Measurements from ENCODE around the gene MAZ.

MAZ gene

DNA sequence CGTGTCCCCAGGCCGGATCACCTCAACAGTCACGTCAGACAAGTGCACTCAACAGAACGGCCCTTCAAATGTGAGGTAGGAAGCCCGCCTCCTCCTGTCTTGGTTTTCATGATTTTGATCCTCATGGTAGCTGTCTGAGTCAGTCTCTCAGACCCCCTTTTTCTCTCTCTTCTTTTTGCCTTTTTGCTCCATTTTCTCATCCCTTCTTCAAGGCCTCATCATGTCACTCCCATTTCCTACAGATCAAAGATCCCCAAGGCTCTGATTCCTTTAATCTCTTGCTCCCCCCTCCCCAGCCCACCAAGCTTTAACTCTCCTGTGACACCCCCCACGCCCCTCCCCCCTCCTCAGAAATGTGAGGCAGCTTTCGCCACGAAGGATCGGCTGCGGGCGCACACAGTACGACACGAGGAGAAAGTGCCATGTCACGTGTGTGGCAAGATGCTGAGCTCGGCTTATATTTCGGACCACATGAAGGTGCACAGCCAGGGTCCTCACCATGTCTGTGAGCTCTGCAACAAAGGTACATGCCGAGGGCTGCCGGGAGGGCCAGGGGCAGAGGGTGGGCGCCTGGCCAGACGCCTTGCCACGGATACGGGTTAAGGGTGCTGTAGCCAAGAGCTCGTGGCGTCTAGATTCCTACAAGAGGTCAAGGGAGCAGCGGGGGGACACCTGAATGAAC, 2.0 kb downstream of the MAZ start:
- in situ Hi-C loops (cut with MboI; ENCODE audit: low sequenced_read_pairs), result no loop called here

DNA sequence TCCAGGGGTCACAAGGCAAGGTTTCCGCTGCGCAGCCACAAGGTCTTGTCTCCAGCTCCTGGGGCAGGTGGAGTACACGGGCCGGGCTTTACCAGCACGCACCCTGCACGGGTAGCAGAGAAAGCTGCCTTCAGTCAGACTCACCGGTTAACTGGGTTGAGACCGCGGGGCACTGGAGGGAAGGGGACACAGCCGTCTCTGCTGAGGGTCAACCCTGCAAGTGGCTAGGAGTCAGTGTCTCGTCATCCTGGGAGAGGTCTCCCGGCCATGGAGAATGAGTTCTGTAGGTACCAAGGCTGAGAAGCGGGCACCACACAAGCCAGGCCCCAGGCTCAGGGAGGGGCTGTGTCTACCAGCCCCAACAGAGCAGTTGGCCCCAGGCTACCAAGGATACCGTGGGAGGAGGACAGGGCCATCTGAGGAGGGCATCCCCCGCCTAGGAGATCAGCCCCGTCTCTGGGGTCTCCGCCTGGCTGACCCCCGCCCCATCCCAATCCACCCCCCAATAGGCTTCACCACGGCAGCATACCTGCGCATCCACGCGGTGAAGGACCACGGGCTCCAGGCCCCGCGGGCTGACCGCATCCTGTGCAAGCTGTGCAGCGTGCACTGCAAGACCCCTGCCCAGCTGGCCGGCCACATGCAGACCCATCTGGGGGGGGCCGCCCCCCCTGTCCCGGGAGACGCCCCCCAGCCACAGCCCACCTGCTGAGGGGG, 2.9 kb downstream of the MAZ start:
- in situ Hi-C loops (cut with MboI; ENCODE audit: low sequenced_read_pairs), result no loop called here

DNA sequence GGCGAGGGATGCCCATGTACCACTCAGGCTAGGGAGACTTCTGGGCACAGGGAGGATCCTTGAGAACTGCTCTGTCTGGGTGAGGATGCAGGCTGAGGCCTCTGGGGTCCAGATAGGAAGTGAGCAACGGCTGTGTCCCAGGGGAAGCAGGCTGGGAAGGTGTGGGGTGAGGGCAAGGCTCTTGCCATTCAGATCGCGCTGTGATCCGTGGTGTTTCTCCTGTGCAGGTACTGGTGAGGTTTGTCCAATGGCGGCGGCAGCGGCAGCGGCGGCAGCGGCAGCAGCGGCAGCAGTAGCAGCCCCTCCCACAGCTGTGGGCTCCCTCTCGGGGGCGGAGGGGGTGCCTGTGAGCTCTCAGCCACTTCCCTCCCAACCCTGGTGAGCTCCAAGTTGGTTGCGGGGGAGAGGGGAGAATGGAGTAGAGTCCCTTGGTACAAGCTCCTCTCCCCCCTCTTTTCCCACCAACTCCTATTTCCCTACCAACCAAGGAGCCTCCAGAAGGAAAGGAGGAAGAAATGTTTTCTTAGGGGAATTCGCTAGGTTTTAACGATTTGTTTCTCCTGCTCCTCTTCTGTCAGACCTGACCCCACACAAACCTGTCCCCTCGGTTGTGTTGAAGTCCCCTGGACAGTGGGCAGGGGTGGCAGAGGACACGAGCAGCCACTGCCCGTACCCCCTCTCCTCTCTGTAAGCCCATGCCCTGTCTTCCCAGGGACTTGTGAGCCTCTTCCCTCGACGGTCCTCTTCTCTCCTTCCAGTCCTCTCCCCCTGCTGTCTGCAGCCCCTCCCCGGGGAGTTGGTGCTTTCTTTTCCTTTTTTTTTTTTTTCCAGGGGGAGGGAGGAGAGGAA, 3.7 kb downstream of the MAZ start:
- in situ Hi-C loops (cut with MboI; ENCODE audit: low sequenced_read_pairs), result no loop called here

DNA sequence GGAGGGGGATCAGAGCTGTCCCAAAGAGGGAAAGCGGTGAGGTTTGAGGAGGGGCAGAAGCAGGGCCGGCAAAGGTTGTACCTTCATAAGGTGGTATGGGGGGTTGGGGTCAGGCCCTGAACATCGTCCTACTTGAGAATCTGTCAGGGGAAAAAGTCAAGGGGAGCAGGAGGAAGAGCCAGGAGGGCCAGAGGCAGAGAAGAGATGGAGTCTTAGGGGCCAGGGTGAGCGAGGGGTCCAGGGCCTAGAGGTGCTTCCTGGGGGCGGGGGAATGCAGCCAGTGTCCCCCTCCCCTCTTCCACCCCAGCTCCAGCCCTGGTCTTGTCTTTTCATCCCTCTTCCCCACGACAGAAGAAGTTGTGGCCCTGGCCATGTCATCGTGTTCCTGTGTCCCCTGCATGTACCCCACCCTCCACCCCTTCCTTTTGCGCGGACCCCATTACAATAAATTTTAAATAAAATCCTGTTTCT, 4.4 kb downstream of the MAZ start:
- in situ Hi-C loops (cut with MboI; ENCODE audit: low sequenced_read_pairs), result no loop called here

GRCh38 chr16:29811170-29811895, 5.0 kb downstream of the MAZ start:
- in situ Hi-C loops (cut with MboI; ENCODE audit: low sequenced_read_pairs), result no loop called here

GRCh38 chr16:29811896-29812665, 5.8 kb downstream of the MAZ start, which contains the start of gene PRRT2:
PRRT2 (plus strand) TSS chr16:29812193; CDS start chr16:29813055, 862 bp downstream.
- in situ Hi-C loops (cut with MboI; ENCODE audit: low sequenced_read_pairs), result no loop called here

- in situ Hi-C loops (cut with MboI; ENCODE audit: low sequenced_read_pairs), result no loop called here
Measured at GRCh38 chr16:29812754-29813643, 6.7 kb downstream of the MAZ start.

GRCh38 chr16:29813644-29814562, 7.6 kb downstream of the MAZ start:
- in situ Hi-C loops (cut with MboI; ENCODE audit: low sequenced_read_pairs), result no loop called here

GRCh38 chr16:29814592-29814991, 8.3 kb downstream of the MAZ start:
- in situ Hi-C loops (cut with MboI; ENCODE audit: low sequenced_read_pairs), result no loop called here

- in situ Hi-C loops (cut with MboI; ENCODE audit: low sequenced_read_pairs), result no loop called here
Measured at GRCh38 chr16:29815032-29815721, 8.8 kb downstream of the MAZ start.

GRCh38 chr16:29815793-29816693, 9.7 kb downstream of the MAZ start, which contains the start of gene PAGR1:
PAGR1 (plus strand) TSS chr16:29816152; CDS start chr16:29816526, 374 bp downstream.
- in situ Hi-C loops (cut with MboI; ENCODE audit: low sequenced_read_pairs), result no loop called here

DNA sequence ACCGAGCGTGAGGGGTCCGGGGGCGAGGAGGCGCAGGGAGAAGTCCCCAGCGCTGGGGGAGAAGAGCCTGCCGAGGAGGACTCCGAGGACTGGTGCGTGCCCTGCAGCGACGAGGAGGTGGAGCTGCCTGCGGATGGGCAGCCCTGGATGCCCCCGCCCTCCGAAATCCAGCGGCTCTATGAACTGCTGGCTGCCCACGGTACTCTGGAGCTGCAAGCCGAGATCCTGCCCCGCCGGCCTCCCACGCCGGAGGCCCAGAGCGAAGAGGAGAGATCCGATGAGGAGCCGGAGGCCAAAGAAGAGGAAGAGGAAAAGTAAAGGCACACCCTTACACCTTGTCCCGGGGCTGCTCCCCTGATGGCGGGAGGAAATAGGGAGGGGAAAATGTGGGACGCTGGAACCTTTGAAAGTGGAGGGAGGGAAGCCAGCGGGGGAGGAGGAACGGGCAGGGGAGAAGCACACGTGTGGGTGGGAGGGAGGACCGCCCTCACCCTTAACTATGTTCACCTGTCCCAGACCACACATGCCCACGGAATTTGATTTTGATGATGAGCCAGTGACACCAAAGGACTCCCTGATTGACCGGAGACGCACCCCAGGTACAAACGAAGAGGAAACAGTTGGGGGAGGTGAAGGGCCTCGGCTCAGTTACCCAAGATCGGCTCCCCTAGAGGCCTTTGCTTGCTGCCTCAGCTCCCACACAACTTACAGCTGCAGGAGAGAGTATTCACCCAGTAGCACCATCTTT, 10.5 kb downstream of the MAZ start:
- in situ Hi-C loops (cut with MboI; ENCODE audit: low sequenced_read_pairs), result no loop called here

DNA sequence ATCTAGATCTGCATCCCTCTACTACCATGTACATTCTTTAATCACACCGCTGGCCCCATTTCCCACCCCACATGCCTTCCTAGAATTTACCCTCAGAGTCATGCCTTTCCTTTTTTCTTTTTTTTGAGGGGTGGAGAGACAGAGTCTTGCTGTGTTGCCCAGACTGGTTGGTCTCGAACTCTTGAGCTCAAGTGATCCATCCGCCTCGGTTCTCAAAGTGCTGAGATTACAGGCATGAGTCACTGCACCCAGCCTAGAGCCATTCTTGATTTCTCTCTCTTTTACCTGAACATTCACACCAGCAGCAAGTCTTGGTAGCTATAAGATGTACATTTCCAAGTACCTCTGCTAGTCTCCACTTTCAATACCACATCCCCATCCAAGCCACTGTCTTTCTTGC, 11.8 kb downstream of the MAZ start:
- in situ Hi-C loops (cut with MboI; ENCODE audit: low sequenced_read_pairs), result no loop called here

- in situ Hi-C loops (cut with MboI; ENCODE audit: low sequenced_read_pairs), result no loop called here
Measured at GRCh38 chr16:29819506-29819905, 13.2 kb downstream of the MAZ start.

- in situ Hi-C loops (cut with MboI; ENCODE audit: low sequenced_read_pairs), result no loop called here
Measured at GRCh38 chr16:29820271-29820701, 14.0 kb downstream of the MAZ start, which contains the start of gene MVP. MVP (plus strand) TSS chr16:29820462; CDS start chr16:29830550, 10,088 bp downstream.

Data from HL-60/S4 (cell line).